Activated CD8-positive, alpha-beta T cell treated with anti-CD3 and anti-CD28 coated beads for 36 hours (primary cell): ENCODE results near the gene TNIK. TPM values are rescaled to one million over a fixed set of nuclear protein-coding genes. Genes with fewer than 3 reads are reported as not detected.

Experiments
- ATAC-seq: fragments of 200-7000 bp; cut with Tn5 transposase; one replicate; pipeline ENCODE4 v1.10.0; 2021; ENCODE audit warnings: mild to moderate bottlenecking, moderate library complexity
- CTCF ChIA-PET: fragments of 350-600 bp; sonication (Branson Sonifier 250); formaldehyde crosslinking; loops from one replicate; lab custom pipeline; 2021; ENCODE audit warnings: antibody characterized with exemption; lab: Charles Lee
- POLR2A ChIA-PET: fragments of 350-600 bp; sonication (Branson Sonifier 250); formaldehyde crosslinking; loops from one replicate; lab custom pipeline; 2021; ENCODE audit warnings: antibody characterized with exemption; lab: Charles Lee
- DNase-seq: peaks from one replicate; pipeline ENCODE4 v3.0.0-alpha.2; 2020
- H3K27ac Mint-ChIP-seq: one replicate; pipeline ENCODE4 v1.8.0; 2021; ENCODE audit warnings: mild to moderate bottlenecking, mixed read lengths
- H3K27me3 Mint-ChIP-seq: one replicate; pipeline ENCODE4 v1.8.0; 2021; ENCODE audit warnings: mixed read lengths
- H3K36me3 Mint-ChIP-seq: one replicate; pipeline ENCODE4 v1.8.0; 2021; ENCODE audit warnings: low read depth, mixed read lengths
- H3K4me1 Mint-ChIP-seq: one replicate; pipeline ENCODE4 v1.8.0; 2021; ENCODE audit warnings: low read depth, mixed read lengths
- H3K4me3 Mint-ChIP-seq: one replicate; pipeline ENCODE4 v1.8.0; 2021; ENCODE audit warnings: mild to moderate bottlenecking, moderate library complexity, mixed read lengths
- H3K9me3 Mint-ChIP-seq: one replicate; pipeline ENCODE4 v1.8.0; 2021; ENCODE audit warnings: mixed read lengths
- CTCF ChIP-seq: fragments of 200-600 bp; IDR thresholded peaks from one replicate; pipeline ENCODE4 v1.8.0; 2022; ENCODE audit warnings: antibody characterized with exemption, mild to moderate bottlenecking
- intact Hi-C: fragments of 100-400 bp; cut with micrococcal nuclease; formaldehyde crosslinking; loops from one replicate; pipeline ENCODE4 v1.10.0; 2022
- total RNA-seq, 2 experiments: library from RNA; stranded (reverse); gene quantifications; one replicate each; pipeline ENCODE4 v1.2.3, GENCODE V29; 2021

TNIK gene
- total RNA-seq, 2 experiments from 2014 or later = 25.1 to 28.8 TPM

GRCh38 chr3:171234298-171235010 lies 225.8 kb downstream of the TNIK start:
- ATAC-seq (no peak), DNase-seq (no peak)
- ChIA-PET POLR2A (interaction anchor here (1.3 kb wide), 1 partner anchor 9 kb away, joined by 3 read pairs; no protein-coding TSS in a partner anchor), CTCF (interaction anchor here (1.4 kb wide), 2 partner anchors 9 to 10 kb away, joined by 3 to 4 read pairs; no protein-coding TSS in a partner anchor)
- intact Hi-C loops = no loop called here
- Mint-ChIP-seq H3K27ac (no peak overlapping the region), H3K4me1 (peaks cover 57% of the 10 kb centered on the region), H3K36me3 (peaks cover 14% of the 10 kb centered on the region), H3K27me3 (no peaks in the 10 kb centered on the region), H3K4me3 (no peak overlapping the region), H3K9me3 (peaks cover 3% of the 10 kb centered on the region)
- no peak for TF ChIP-seq CTCF

- POLR2A ChIA-PET = interaction anchor here (1.4 kb wide), 1 partner anchor 18 kb away, joined by 3 read pairs; no protein-coding TSS in a partner anchor
- H3K36me3 Mint-ChIP-seq = peaks cover 25% of the 10 kb centered on the region
- CTCF ChIA-PET = interaction anchor here (0.8 to 1.9 kb wide), 6 partner anchors 9 to 335 kb away, joined by 3 to 7 read pairs (median 4); no protein-coding TSS in a partner anchor
- DNase-seq = no peak
- intact Hi-C loops = no loop called here
- ATAC-seq = no peak
- peaks cover 3% of the 10 kb centered on the region for H3K9me3 Mint-ChIP-seq
- no peak overlapping the region for H3K4me3 Mint-ChIP-seq
- peaks cover 67% of the 10 kb centered on the region for H3K4me1 Mint-ChIP-seq
- H3K27ac Mint-ChIP-seq = no peak overlapping the region
- TF ChIP-seq CTCF = no peak
- no peaks in the 10 kb centered on the region for H3K27me3 Mint-ChIP-seq
These were observed 228.8 kb downstream of the TNIK start for GRCh38 chr3:171231361-171231760.

- peaks cover 67% of the 10 kb centered on the region for H3K4me1 Mint-ChIP-seq
- H3K27ac Mint-ChIP-seq = peak overlapping the region; percentile 1
- no peak for TF ChIP-seq CTCF
- H3K36me3 Mint-ChIP-seq = peaks cover 30% of the 10 kb centered on the region
- POLR2A ChIA-PET = interaction anchor here (1.4 kb wide), 1 partner anchor 18 kb away, joined by 3 read pairs; no protein-coding TSS in a partner anchor
- intact Hi-C loops = no loop called here
- no peaks in the 10 kb centered on the region for H3K27me3 Mint-ChIP-seq
- CTCF ChIA-PET = interaction anchor here (1.1 to 1.9 kb wide), 4 partner anchors 55 to 335 kb away, joined by 3 to 7 read pairs (median 4); no protein-coding TSS in a partner anchor
- ATAC-seq = no peak
- H3K9me3 Mint-ChIP-seq = peaks cover 8% of the 10 kb centered on the region
- no peak for DNase-seq
- no peak overlapping the region for H3K4me3 Mint-ChIP-seq
These were observed 229.3 kb downstream of the TNIK start for GRCh38 chr3:171230865-171231264.

- Mint-ChIP-seq H3K27ac (peak overlapping the region; percentile 85), H3K4me3 (no peak overlapping the region), H3K4me1 (peaks cover 71% of the 10 kb centered on the region), H3K27me3 (no peaks in the 10 kb centered on the region), H3K36me3 (peaks cover 38% of the 10 kb centered on the region), H3K9me3 (peaks cover 14% of the 10 kb centered on the region)
- peak; percentile 26 for DNase-seq
- no peak for TF ChIP-seq CTCF
- CTCF ChIA-PET = no interaction called here
- intact Hi-C loops = no loop called here
- ATAC-seq = peak; percentile 60
- POLR2A ChIA-PET = no interaction called here
These were observed 231.0 kb downstream of the TNIK start for GRCh38 chr3:171229173-171229572.

- CTCF ChIA-PET = no interaction called here
These were observed 232.0 kb downstream of the TNIK start for GRCh38 chr3:171228240-171228639.

More at GRCh38 chr3:171228240-171228639, 232.0 kb downstream of the TNIK start:
- no peak for TF ChIP-seq CTCF
- Mint-ChIP-seq H3K27ac (no peak overlapping the region), H3K9me3 (peaks cover 14% of the 10 kb centered on the region), H3K4me1 (peaks cover 62% of the 10 kb centered on the region), H3K4me3 (no peak overlapping the region), H3K36me3 (peaks cover 33% of the 10 kb centered on the region), H3K27me3 (no peaks in the 10 kb centered on the region)
- POLR2A ChIA-PET = no interaction called here
- ATAC-seq = no peak
- intact Hi-C loops = no loop called here
- no peak for DNase-seq
